Measurements from ENCODE around the gene CCDC57. TPM values are rescaled to one million over a fixed set of nuclear protein-coding genes. Genes with fewer than 3 reads are reported as not detected.

Gene CCDC57
- total RNA-seq, 1 donor from 2014 or later, result 10.8 TPM

- H3K27me3 ChIP-seq (ENCODE audit: control insufficient read depth, insufficient read depth, low read length), result no peaks in the 10 kb centered on the region
- peak; percentile 54 for TF ChIP-seq CTCF (IDR thresholded peaks at IDR 0.05; ENCODE audit: insufficient read depth, low read length, severe bottlenecking)
- DNase-seq (ENCODE audit: low read depth), result peak; percentile 76
- peak overlapping the region; percentile 28 for H3K4me3 ChIP-seq (ENCODE audit: low read depth, low read length)
- FAIRE-seq, result peak; percentile 43
- peaks cover 2% of the 10 kb centered on the region for H3K36me3 ChIP-seq (ENCODE audit: control insufficient read depth, insufficient read depth, low read length)
Observed at GRCh38 chr17:82105882-82106687, 106.6 kb downstream of the CCDC57 start.

GRCh38 chr17:82105417-82105881, 107.2 kb downstream of the CCDC57 start:
- no peak for FAIRE-seq

GRCh38 chr17:82104797-82105416, 107.7 kb downstream of the CCDC57 start:
- Histone ChIP-seq H3K4me3 (ENCODE audit: low read depth, low read length) (no peak overlapping the region), H3K27me3 (ENCODE audit: control insufficient read depth, insufficient read depth, low read length) (no peaks in the 10 kb centered on the region), H3K36me3 (ENCODE audit: control insufficient read depth, insufficient read depth, low read length) (peaks cover 2% of the 10 kb centered on the region)
- TF ChIP-seq CTCF (IDR thresholded peaks at IDR 0.05; ENCODE audit: insufficient read depth, low read length, severe bottlenecking), result no peak
- DNase-seq (ENCODE audit: low read depth) (no peak), FAIRE-seq (no peak)

More at GRCh38 chr17:82105417-82105881, 107.2 kb downstream of the CCDC57 start:
- DNase-seq (ENCODE audit: low read depth), result no peak
- no peak for TF ChIP-seq CTCF (IDR thresholded peaks at IDR 0.05; ENCODE audit: insufficient read depth, low read length, severe bottlenecking)
- no peaks in the 10 kb centered on the region for H3K27me3 ChIP-seq (ENCODE audit: control insufficient read depth, insufficient read depth, low read length)
- peak overlapping the region; percentile 28 for H3K4me3 ChIP-seq (ENCODE audit: low read depth, low read length)
- H3K36me3 ChIP-seq (ENCODE audit: control insufficient read depth, insufficient read depth, low read length), result peaks cover 2% of the 10 kb centered on the region

GRCh38 chr17:82103553-82104451, 108.8 kb downstream of the CCDC57 start:
- no peaks in the 10 kb centered on the region for H3K27me3 ChIP-seq (ENCODE audit: control insufficient read depth, insufficient read depth, low read length)
- peak; percentile 31 for DNase-seq (ENCODE audit: low read depth)
- H3K36me3 ChIP-seq (ENCODE audit: control insufficient read depth, insufficient read depth, low read length), result peaks cover 2% of the 10 kb centered on the region
- H3K4me3 ChIP-seq (ENCODE audit: low read depth, low read length), result no peak overlapping the region
- no peak for FAIRE-seq
- TF ChIP-seq CTCF (IDR thresholded peaks at IDR 0.05; ENCODE audit: insufficient read depth, low read length, severe bottlenecking), result no peak

GRCh38 chr17:82101767-82102679, 110.6 kb downstream of the CCDC57 start:
- DNase-seq (ENCODE audit: low read depth) (no peak), FAIRE-seq (no peak)
- H3K27me3 ChIP-seq (ENCODE audit: control insufficient read depth, insufficient read depth, low read length), result no peaks in the 10 kb centered on the region
- TF ChIP-seq CTCF (IDR thresholded peaks at IDR 0.05; ENCODE audit: insufficient read depth, low read length, severe bottlenecking), result no peak
- H3K4me3 ChIP-seq (ENCODE audit: low read depth, low read length), result no peak overlapping the region
- peaks cover 1% of the 10 kb centered on the region for H3K36me3 ChIP-seq (ENCODE audit: control insufficient read depth, insufficient read depth, low read length)

All from bronchial epithelial cell (primary cell).